Astrocyte (in vitro differentiated cells and primary cell): ENCODE measurements around the gene HRAS. TPM values are rescaled to one million over a fixed set of nuclear protein-coding genes. Genes with fewer than 3 reads are reported as not detected.

Source experiments
- DNase-seq: peaks from one replicate; pipeline ENCODE4 v3.0.0-alpha.2; 2010; ENCODE audit warnings: low read depth
- FAIRE-seq: peaks from 2 replicates; lab custom pipeline; 2011; peaks lifted over from hg19 to GRCh38; lab: Jason Lieb, UNC
- H2AFZ ChIP-seq: 2 replicates; pipeline ENCODE4 v1.6.0; 2012; ENCODE audit warnings: low read depth, low read length, inconsistent platforms
- H3K27ac ChIP-seq: 2 replicates; pipeline ENCODE4 v1.5.1; 2011; ENCODE audit warnings: low read depth, low read length, inconsistent platforms
- H3K27me3 ChIP-seq: 2 replicates; pipeline ENCODE4 v1.6.0; 2011; ENCODE audit warnings: low read length, inconsistent platforms; ENCODE audit not compliant: insufficient read depth
- H3K36me3 ChIP-seq: 2 replicates; pipeline ENCODE4 v1.5.1; 2011; ENCODE audit warnings: low read length, inconsistent platforms; ENCODE audit not compliant: insufficient read depth
- H3K4me1 ChIP-seq: 2 replicates; pipeline ENCODE4 v1.5.1; 2011; ENCODE audit warnings: low read length, inconsistent platforms; ENCODE audit not compliant: insufficient read depth
- H3K4me2 ChIP-seq: 2 replicates; pipeline ENCODE4 v1.6.0; 2012; ENCODE audit warnings: low read length, inconsistent platforms
- H3K4me3 ChIP-seq: 2 replicates; pipeline ENCODE4 v1.5.1; 2011; ENCODE audit warnings: low read depth, mild to moderate bottlenecking, low read length, inconsistent platforms; ENCODE audit not compliant: insufficient read depth
- H3K79me2 ChIP-seq: 2 replicates; pipeline ENCODE4 v1.6.0; 2012; ENCODE audit warnings: mild to moderate bottlenecking, low read length, inconsistent platforms; ENCODE audit not compliant: insufficient read depth
- H3K9ac ChIP-seq: 2 replicates; pipeline ENCODE4 v1.6.0; 2012; ENCODE audit warnings: mild to moderate bottlenecking, low read length, inconsistent platforms
- H3K9me3 ChIP-seq: 2 replicates; pipeline ENCODE4 v1.5.1; 2012; ENCODE audit warnings: low read depth, mild to moderate bottlenecking, low read length, inconsistent platforms; ENCODE audit not compliant: insufficient read depth
- H4K20me1 ChIP-seq: 2 replicates; pipeline ENCODE4 v1.6.0; 2012; ENCODE audit warnings: low read length, inconsistent platforms; ENCODE audit not compliant: insufficient read depth
- H3K27ac Mint-ChIP-seq: one replicate; pipeline ENCODE4 v1.8.0; 2021; ENCODE audit warnings: mild to moderate bottlenecking, mixed read lengths; ENCODE audit not compliant: unreplicated experiment
- H3K27me3 Mint-ChIP-seq: one replicate; pipeline ENCODE4 v1.8.0; 2021; ENCODE audit warnings: low read depth, mixed read lengths; ENCODE audit not compliant: unreplicated experiment
- H3K36me3 Mint-ChIP-seq: one replicate; pipeline ENCODE4 v1.8.0; 2021; ENCODE audit warnings: low read depth, mixed read lengths; ENCODE audit not compliant: unreplicated experiment
- H3K4me1 Mint-ChIP-seq: one replicate; pipeline ENCODE4 v1.8.0; 2021; ENCODE audit warnings: low read depth, mixed read lengths; ENCODE audit not compliant: unreplicated experiment
- H3K4me3 Mint-ChIP-seq: one replicate; pipeline ENCODE4 v1.8.0; 2021; ENCODE audit warnings: mild to moderate bottlenecking, moderate library complexity, mixed read lengths; ENCODE audit not compliant: unreplicated experiment
- H3K9me3 Mint-ChIP-seq: one replicate; pipeline ENCODE4 v1.8.0; 2021; ENCODE audit warnings: mild to moderate bottlenecking, mixed read lengths; ENCODE audit not compliant: unreplicated experiment
- CTCF ChIP-seq: IDR thresholded peaks from 2 replicates; pipeline ENCODE4 v1.5.1; 2011; ENCODE audit warnings: low read depth, mild to moderate bottlenecking, inconsistent platforms, low read length, moderate library complexity; ENCODE audit not compliant: insufficient read depth
- EZH2 ChIP-seq: IDR thresholded peaks from 2 replicates; pipeline ENCODE4 v1.6.1; 2012; ENCODE audit warnings: mild to moderate bottlenecking, low read length, inconsistent platforms; ENCODE audit not compliant: insufficient read depth
- total RNA-seq: library from RNA; stranded (reverse); gene quantifications from 2 replicates; pipeline ENCODE4 v1.2.1, GENCODE V29; 2021

Gene HRAS
- total RNA-seq, 1 donor from 2014 or later: 84.2 TPM

GRCh38 chr11:506995-507726 lies 28.2 kb downstream of the HRAS start, which contains the start of gene RNH1:
RNH1 (minus strand) TSS chr11:507242; CDS start chr11:502162, 5,080 bp downstream.
- Mint-ChIP-seq H3K36me3 (no peaks in the 10 kb centered on the region), H3K27me3 (no peaks in the 10 kb centered on the region), H3K4me3 (peak within 1 kb of the TSS; percentile 98), H3K4me1 (peaks cover 12% of the 10 kb centered on the region), H3K9me3 (no peaks in the 10 kb centered on the region), H3K27ac (peak within 1 kb of the TSS; percentile 100)
- H3K27ac ChIP-seq: peak within 1 kb of the TSS; percentile 98
- H3K9ac ChIP-seq: peak within 1 kb of the TSS; percentile 98
- no peaks in the 10 kb centered on the region for H3K9me3 ChIP-seq
- H3K4me1 ChIP-seq: peaks cover 32% of the 10 kb centered on the region
- no peaks in the 10 kb centered on the region for H3K27me3 ChIP-seq
- DNase-seq: peak; percentile 76
- H3K4me3 ChIP-seq: peak within 1 kb of the TSS; percentile 89
- H4K20me1 ChIP-seq: peaks cover 9% of the 10 kb centered on the region
- peak within 1 kb of the TSS; percentile 96 for H3K4me2 ChIP-seq
- H3K36me3 ChIP-seq: peaks cover 3% of the 10 kb centered on the region
- H3K79me2 ChIP-seq: peaks cover 57% of the 10 kb centered on the region
- FAIRE-seq: no peak
- peak within 1 kb of the TSS; percentile 85 for H2AFZ ChIP-seq
- no peak for TF ChIP-seq EZH2
- no peak for TF ChIP-seq CTCF

DNA sequence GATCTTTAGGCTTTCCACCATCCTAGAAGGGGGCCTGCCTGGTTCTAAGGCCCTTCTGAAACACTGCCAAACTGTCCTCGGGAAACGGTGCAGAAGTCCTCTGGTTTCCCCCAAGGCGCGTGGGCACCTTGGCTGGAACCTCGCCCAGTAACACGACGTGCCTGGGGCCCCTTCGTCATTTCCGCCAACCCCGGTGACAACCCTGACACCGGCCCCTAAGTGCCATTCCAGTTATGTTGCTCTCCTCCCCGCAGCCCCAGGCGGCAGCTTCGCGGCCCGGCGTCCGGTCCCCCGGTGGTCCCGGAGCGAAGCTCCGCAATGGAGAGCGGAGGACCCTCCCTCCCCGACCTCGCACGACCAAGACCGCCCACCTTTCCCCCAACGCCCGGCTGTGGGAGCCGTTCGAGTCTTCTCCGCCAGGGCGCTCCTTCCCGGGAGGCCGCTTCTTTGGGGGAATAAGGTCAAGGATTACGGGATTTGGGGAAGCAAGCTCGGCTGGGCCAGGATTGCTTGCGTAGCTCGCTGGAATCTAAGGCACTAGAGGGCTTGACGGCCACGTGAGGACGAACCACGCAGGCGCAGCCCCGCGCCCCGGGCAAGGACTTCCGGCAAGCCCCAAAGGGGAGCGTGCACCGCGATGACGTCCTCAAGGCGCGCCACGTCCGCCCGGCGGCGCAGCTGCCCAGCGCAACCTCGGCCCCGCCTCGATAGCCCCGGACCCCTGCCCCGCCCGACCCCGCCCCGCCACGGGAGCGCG lies 29.0 kb downstream of the HRAS start:
- Histone ChIP-seq H2AFZ (peak overlapping the region; percentile 36), H3K4me2 (peak overlapping the region; percentile 95), H3K79me2 (peaks cover 64% of the 10 kb centered on the region), H3K4me3 (peak overlapping the region; percentile 89), H3K27ac (peak overlapping the region; percentile 98), H4K20me1 (peaks cover 17% of the 10 kb centered on the region), H3K4me1 (peaks cover 32% of the 10 kb centered on the region), H3K27me3 (no peaks in the 10 kb centered on the region), H3K36me3 (peaks cover 4% of the 10 kb centered on the region), H3K9ac (peak overlapping the region; percentile 98), H3K9me3 (no peaks in the 10 kb centered on the region)
- peak; percentile 63 for FAIRE-seq
- TF ChIP-seq EZH2 (no peak), CTCF (no peak)
- Mint-ChIP-seq H3K27me3 (no peaks in the 10 kb centered on the region), H3K4me1 (peaks cover 12% of the 10 kb centered on the region), H3K9me3 (no peaks in the 10 kb centered on the region), H3K4me3 (peak overlapping the region; percentile 98), H3K27ac (peak overlapping the region; percentile 100), H3K36me3 (no peaks in the 10 kb centered on the region)
- peak; percentile 94 for DNase-seq
